ENCODE results near the gene SPPL2B.

Gene SPPL2B

GRCh38 chr19:2324220-2324948 lies 4.1 kb upstream of the SPPL2B start:
- no peak for DNase-seq

- no peak for DNase-seq
These were observed 3.0 kb upstream of the SPPL2B start for GRCh38 chr19:2325281-2326046.

GRCh38 chr19:2326699-2327360 lies 1.7 kb upstream of the SPPL2B start:
- DNase-seq = no peak

GRCh38 chr19:2327773-2328400 lies 597 bp upstream of the SPPL2B start:
- DNase-seq = peak; percentile 86

- no peak for DNase-seq
These were observed 630 bp downstream of the SPPL2B start for GRCh38 chr19:2329149-2329478.

- DNase-seq = no peak
These were observed 1.0 kb downstream of the SPPL2B start for GRCh38 chr19:2329501-2329916.

GRCh38 chr19:2330255-2330631 lies 1.8 kb downstream of the SPPL2B start:
- no peak for DNase-seq

GRCh38 chr19:2330632-2331284 lies 2.3 kb downstream of the SPPL2B start:
- no peak for DNase-seq

- no peak for DNase-seq
These were observed 3.2 kb downstream of the SPPL2B start for GRCh38 chr19:2331601-2332246.

- no peak for DNase-seq
These were observed 4.0 kb downstream of the SPPL2B start for GRCh38 chr19:2332341-2333026.

- DNase-seq = no peak
These were observed 4.7 kb downstream of the SPPL2B start for GRCh38 chr19:2333027-2333806.

- no peak for DNase-seq
These were observed 5.3 kb downstream of the SPPL2B start for GRCh38 chr19:2333807-2334211.

GRCh38 chr19:2334426-2334825 lies 5.9 kb downstream of the SPPL2B start:
- DNase-seq = no peak

GRCh38 chr19:2334986-2335846 lies 6.7 kb downstream of the SPPL2B start:
- DNase-seq = no peak

GRCh38 chr19:2335848-2336247 lies 7.4 kb downstream of the SPPL2B start:
- DNase-seq = no peak

- no peak for DNase-seq
These were observed 8.2 kb downstream of the SPPL2B start for GRCh38 chr19:2336528-2337328.

GRCh38 chr19:2337329-2337707 lies 8.8 kb downstream of the SPPL2B start:
- DNase-seq = no peak

- no peak for DNase-seq
These were observed 9.7 kb downstream of the SPPL2B start for GRCh38 chr19:2338055-2338615.

All from SIG-M5 (cell line).